ENCODE data around the gene HNF1A.

- TF ChIP-seq CTCF (IDR thresholded peaks at IDR 0.05) (peak in 1 of 5 experiments; percentile 10), EP300 (IDR thresholded peaks at IDR 0.05) (no peak), POLR2A (IDR thresholded peaks at IDR 0.05) (no peak)
Measured at GRCh38 chr12:121003650-121004049, 25.3 kb downstream of the HNF1A start.
